ENCODE data around the gene PTP4A2. TPM values are rescaled to one million over a fixed set of nuclear protein-coding genes. Genes with fewer than 3 reads are reported as not detected.

The PTP4A2 gene
- total RNA-seq, 1 donor from 2014 or later: 249 TPM

DNA sequence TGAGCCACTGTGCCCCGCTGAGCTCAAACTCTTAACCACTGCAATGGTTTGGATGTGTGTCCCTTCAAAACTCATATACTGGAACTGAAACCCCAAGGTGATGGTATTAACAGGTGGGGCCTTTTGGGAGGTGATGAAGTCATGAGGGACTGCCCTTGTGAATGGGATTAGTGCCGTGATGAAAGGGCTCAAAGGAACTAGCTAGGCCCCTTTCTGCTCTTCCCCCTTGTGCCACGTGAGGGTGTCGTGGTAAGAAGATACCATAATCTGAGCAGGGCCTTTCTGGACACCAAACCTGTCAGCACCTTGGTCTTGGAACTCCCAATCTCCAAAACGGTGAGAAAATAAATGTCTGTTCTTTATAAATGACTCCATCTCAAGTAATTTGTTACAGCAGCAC lies 76.8 kb downstream of the PTP4A2 start:
- Mint-ChIP-seq H3K36me3 (ENCODE audit: low read depth) (no peaks in the 10 kb centered on the region), H3K27ac (no peak overlapping the region), H3K4me1 (peaks cover 6% of the 10 kb centered on the region), H3K27me3 (no peaks in the 10 kb centered on the region), H3K4me3 (no peak overlapping the region), H3K9me3 (no peaks in the 10 kb centered on the region)
- DNase-seq (no peak), ATAC-seq (ENCODE audit: low read depth) (peak; percentile 67)
- POLR2A ChIA-PET: no interaction called here
- intact Hi-C loops (cut with micrococcal nuclease): loop anchor here (1.0 kb wide), 1 partner anchor 103 kb away; no protein-coding TSS in a partner anchor
- CTCF ChIA-PET: interaction anchor here (0.8 to 3.6 kb wide), 8 partner anchors 19 to 107 kb away, joined by 3 to 19 read pairs (median 4); partner anchors contain the start of gene PTP4A2
- no peak for TF ChIP-seq CTCF (IDR thresholded peaks at IDR 0.05)

DNA sequence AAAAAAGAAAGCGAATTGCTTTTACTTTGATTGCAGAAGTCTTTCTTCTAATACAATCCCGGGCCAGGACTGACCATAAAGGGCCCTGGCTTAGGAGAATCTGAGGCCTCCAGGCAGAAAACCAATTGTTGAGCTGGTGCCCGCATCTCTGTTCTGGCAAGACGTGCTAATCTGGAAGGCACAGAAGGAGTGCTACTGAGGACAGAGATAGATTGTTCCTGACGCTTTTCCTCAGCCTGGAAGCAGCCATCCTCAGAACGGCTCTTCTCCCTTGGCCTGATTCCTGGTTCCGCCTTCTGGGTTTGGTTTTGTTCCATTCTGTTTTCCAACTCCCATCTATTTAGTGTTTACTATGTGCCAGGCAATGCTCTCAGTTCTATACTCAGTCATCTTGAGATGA lies 77.6 kb downstream of the PTP4A2 start:
- H3K9me3 Mint-ChIP-seq: no peaks in the 10 kb centered on the region
- no peaks in the 10 kb centered on the region for H3K27me3 Mint-ChIP-seq
- no peaks in the 10 kb centered on the region for H3K36me3 Mint-ChIP-seq (ENCODE audit: low read depth)
- H3K27ac Mint-ChIP-seq: no peak overlapping the region
- TF ChIP-seq CTCF (IDR thresholded peaks at IDR 0.05): no peak
- CTCF ChIA-PET: interaction anchor here (0.8 to 3.6 kb wide), 5 partner anchors 54 to 108 kb away, joined by 3 to 19 read pairs (median 5); partner anchors contain the start of gene PTP4A2
- DNase-seq (no peak), ATAC-seq (ENCODE audit: low read depth) (no peak)
- POLR2A ChIA-PET: interaction anchor here (0.7 kb wide), 1 partner anchor 78 kb away, joined by 7 read pairs; the partner anchor contains the start of gene PTP4A2
- H3K4me1 Mint-ChIP-seq: peaks cover 4% of the 10 kb centered on the region
- H3K4me3 Mint-ChIP-seq: no peak overlapping the region
- intact Hi-C loops (cut with micrococcal nuclease): no loop called here

GRCh38 chr1:31859719-31860118 lies 78.4 kb downstream of the PTP4A2 start:
- no peak for TF ChIP-seq CTCF (IDR thresholded peaks at IDR 0.05)
- Mint-ChIP-seq H3K36me3 (ENCODE audit: low read depth) (no peaks in the 10 kb centered on the region), H3K4me3 (no peak overlapping the region), H3K27me3 (no peaks in the 10 kb centered on the region), H3K9me3 (no peaks in the 10 kb centered on the region), H3K4me1 (peaks cover 4% of the 10 kb centered on the region), H3K27ac (no peak overlapping the region)
- intact Hi-C loops (cut with micrococcal nuclease): no loop called here
- ATAC-seq (ENCODE audit: low read depth) (no peak), DNase-seq (no peak)
- POLR2A ChIA-PET: interaction anchor here (0.6 kb wide), 1 partner anchor 26 kb away, joined by 5 read pairs; no protein-coding TSS in a partner anchor
- CTCF ChIA-PET: interaction anchor here (0.6 to 3.6 kb wide), 2 partner anchors 104 to 421 kb away, joined by 3 to 19 read pairs; no protein-coding TSS in a partner anchor

GRCh38 chr1:31859044-31859443 lies 79.1 kb downstream of the PTP4A2 start:
- DNase-seq (no peak), ATAC-seq (ENCODE audit: low read depth) (no peak)
- no peak for TF ChIP-seq CTCF (IDR thresholded peaks at IDR 0.05)
- no peaks in the 10 kb centered on the region for H3K36me3 Mint-ChIP-seq (ENCODE audit: low read depth)
- no peak overlapping the region for H3K4me3 Mint-ChIP-seq
- no peaks in the 10 kb centered on the region for H3K9me3 Mint-ChIP-seq
- no peaks in the 10 kb centered on the region for H3K27me3 Mint-ChIP-seq
- H3K4me1 Mint-ChIP-seq: peaks cover 4% of the 10 kb centered on the region
- POLR2A ChIA-PET: no interaction called here
- H3K27ac Mint-ChIP-seq: no peak overlapping the region
- intact Hi-C loops (cut with micrococcal nuclease): no loop called here
- CTCF ChIA-PET: interaction anchor here (0.6 to 3.6 kb wide), 2 partner anchors 105 to 420 kb away, joined by 3 to 19 read pairs; no protein-coding TSS in a partner anchor

DNA sequence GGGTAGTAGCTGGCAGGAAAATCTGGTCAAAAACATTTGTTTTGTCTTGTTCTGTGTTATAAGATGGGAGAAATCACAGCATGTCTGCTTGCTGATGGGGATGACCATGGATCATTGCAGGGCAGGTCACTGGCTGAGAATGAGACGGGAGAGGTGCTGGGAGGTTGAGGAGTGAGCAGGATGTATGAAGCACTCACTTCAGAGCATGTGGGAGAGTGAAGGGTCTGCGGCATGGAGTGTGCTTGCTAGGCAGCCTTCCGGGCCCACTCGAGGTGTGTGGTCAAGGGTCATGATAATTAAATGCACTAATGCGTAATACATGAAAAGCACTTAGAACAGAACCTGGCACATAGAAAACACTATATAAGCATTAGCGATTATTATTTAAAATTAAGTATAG lies 80.3 kb downstream of the PTP4A2 start:
- ChIA-PET POLR2A (no interaction called here), CTCF (no interaction called here)
- Mint-ChIP-seq H3K36me3 (ENCODE audit: low read depth) (no peaks in the 10 kb centered on the region), H3K27ac (no peak overlapping the region), H3K9me3 (no peaks in the 10 kb centered on the region), H3K4me3 (no peak overlapping the region), H3K4me1 (peaks cover 4% of the 10 kb centered on the region), H3K27me3 (no peaks in the 10 kb centered on the region)
- ATAC-seq (ENCODE audit: low read depth): no peak
- no peak for DNase-seq
- intact Hi-C loops (cut with micrococcal nuclease): no loop called here
- no peak for TF ChIP-seq CTCF (IDR thresholded peaks at IDR 0.05)

Other genes starting within 250 kb of the PTP4A2 start
- gene COL16A1, start 234.4 kb downstream of the PTP4A2 start, total RNA-seq: 0.17 and 0.31 TPM in 2 replicates
- gene ADGRB2, start 174.0 kb downstream of the PTP4A2 start, total RNA-seq: 6.3 and 6.5 TPM in 2 replicates
- not detected in 2 replicates for gene SPOCD1, start 122.3 kb downstream of the PTP4A2 start, total RNA-seq
- gene KHDRBS1, start 75.5 kb upstream of the PTP4A2 start, total RNA-seq: 146 and 152 TPM in 2 replicates
- 23.1 and 23.8 TPM in 2 replicates for gene TMEM39B, start 134.6 kb upstream of the PTP4A2 start, total RNA-seq
- gene KPNA6, start 169.7 kb upstream of the PTP4A2 start, total RNA-seq: 58.7 and 60.3 TPM in 2 replicates
- gene TXLNA, start 241.3 kb upstream of the PTP4A2 start, total RNA-seq: 52.0 and 54.1 TPM in 2 replicates

Measured in activated B cell treated with CpG ODN at 0.5 μM for 24 hours (primary cell).